ENCODE data around the gene DYRK1A. TPM values are rescaled to one million over a fixed set of nuclear protein-coding genes. Genes with fewer than 3 reads are reported as not detected.

The DYRK1A gene
- total and polyA plus RNA-seq, 2 donors from 2014 or later: 14.5 to 78.0 TPM

DNA sequence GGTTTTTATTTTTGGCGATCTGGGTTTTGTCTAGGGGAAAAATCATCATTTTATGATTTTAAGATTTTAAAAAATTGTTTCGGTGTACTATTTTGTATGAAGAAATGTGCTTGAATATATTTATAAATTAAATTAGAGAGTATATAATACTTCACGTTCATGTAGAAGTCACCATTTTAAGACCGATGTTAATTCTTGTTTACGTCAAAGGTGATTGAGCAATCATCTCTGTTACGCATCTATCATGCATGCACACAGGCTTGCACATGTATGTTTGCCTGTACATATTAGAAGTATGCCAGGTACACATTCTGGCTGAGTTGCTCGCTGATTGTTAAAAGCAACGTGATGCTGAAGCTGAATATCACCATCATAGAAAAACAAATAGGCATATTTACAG lies 54.7 kb downstream of the DYRK1A start:
- Histone ChIP-seq H3K27me3 (ENCODE audit: control insufficient read depth, insufficient read depth, low read length) (no peaks in the 10 kb centered on the region), H3K9ac (ENCODE audit: low read length in 3 of 3) (no peak overlapping the region), H3K4me3 (ENCODE audit: low read length in 3 of 3) (no peak overlapping the region), H3K4me1 (ENCODE audit: control insufficient read depth in 2 of 3, insufficient read depth in 2 of 3, low read depth in 1 of 3, low read length in 3 of 3) (peaks cover 0 to 2% (median 0%) of the 10 kb centered on the region in 3 donors), H3K27ac (ENCODE audit: low read depth in 2 of 2, low read length in 2 of 2) (no peak overlapping the region), H3K9me3 (ENCODE audit: control insufficient read depth in 2 of 3, insufficient read depth in 1 of 3, low read length in 3 of 3) (no peaks in the 10 kb centered on the region), H3K36me3 (ENCODE audit: control insufficient read depth in 2 of 3, insufficient read depth in 3 of 3, low read length in 3 of 3) (no peaks in the 10 kb centered on the region)
- intact Hi-C loops (cut with DNase I): no loop called here
- DNase-seq (no peak), FAIRE-seq (no peak)
- TF ChIP-seq, protein P1, sequence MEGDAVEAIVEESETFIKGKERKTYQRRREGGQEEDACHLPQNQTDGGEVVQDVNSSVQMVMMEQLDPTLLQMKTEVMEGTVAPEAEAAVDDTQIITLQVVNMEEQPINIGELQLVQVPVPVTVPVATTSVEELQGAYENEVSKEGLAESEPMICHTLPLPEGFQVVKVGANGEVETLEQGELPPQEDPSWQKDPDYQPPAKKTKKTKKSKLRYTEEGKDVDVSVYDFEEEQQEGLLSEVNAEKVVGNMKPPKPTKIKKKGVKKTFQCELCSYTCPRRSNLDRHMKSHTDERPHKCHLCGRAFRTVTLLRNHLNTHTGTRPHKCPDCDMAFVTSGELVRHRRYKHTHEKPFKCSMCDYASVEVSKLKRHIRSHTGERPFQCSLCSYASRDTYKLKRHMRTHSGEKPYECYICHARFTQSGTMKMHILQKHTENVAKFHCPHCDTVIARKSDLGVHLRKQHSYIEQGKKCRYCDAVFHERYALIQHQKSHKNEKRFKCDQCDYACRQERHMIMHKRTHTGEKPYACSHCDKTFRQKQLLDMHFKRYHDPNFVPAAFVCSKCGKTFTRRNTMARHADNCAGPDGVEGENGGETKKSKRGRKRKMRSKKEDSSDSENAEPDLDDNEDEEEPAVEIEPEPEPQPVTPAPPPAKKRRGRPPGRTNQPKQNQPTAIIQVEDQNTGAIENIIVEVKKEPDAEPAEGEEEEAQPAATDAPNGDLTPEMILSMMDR (IDR thresholded peaks at IDR 0.05; ENCODE audit: borderline replicate concordance, extremely low read depth, insufficient read depth): no peak

DNA sequence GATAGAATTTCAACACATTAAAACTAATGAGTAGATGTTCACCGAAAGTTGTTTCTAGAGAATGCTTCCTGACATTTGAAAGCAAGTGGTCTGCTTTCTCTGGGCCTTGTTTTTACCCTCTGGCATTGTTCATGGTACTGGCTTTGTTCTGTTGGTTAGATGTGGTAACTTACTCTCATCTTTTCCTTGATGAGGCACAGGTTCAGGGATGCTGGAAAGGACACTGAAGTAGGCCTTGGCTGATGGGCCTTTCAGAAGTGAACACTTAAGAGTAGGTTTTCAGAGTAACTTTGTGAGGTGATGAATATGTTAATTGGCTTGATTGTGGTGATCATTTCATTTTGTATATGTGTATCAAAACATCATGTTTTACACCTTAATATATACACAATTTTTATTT lies 55.8 kb downstream of the DYRK1A start:
- Histone ChIP-seq H3K27ac (ENCODE audit: low read depth in 2 of 2, low read length in 2 of 2) (no peak overlapping the region), H3K4me3 (ENCODE audit: low read length in 3 of 3) (no peak overlapping the region), H3K9me3 (ENCODE audit: control insufficient read depth in 2 of 3, insufficient read depth in 1 of 3, low read length in 3 of 3) (no peaks in the 10 kb centered on the region), H3K27me3 (ENCODE audit: control insufficient read depth, insufficient read depth, low read length) (no peaks in the 10 kb centered on the region), H3K4me1 (ENCODE audit: control insufficient read depth in 2 of 3, insufficient read depth in 2 of 3, low read depth in 1 of 3, low read length in 3 of 3) (peaks cover 0 to 2% (median 0%) of the 10 kb centered on the region in 3 donors), H3K9ac (ENCODE audit: low read length in 3 of 3) (no peak overlapping the region), H3K36me3 (ENCODE audit: control insufficient read depth in 2 of 3, insufficient read depth in 3 of 3, low read length in 3 of 3) (no peaks in the 10 kb centered on the region)
- TF ChIP-seq, protein P1 (IDR thresholded peaks at IDR 0.05; ENCODE audit: borderline replicate concordance, extremely low read depth, insufficient read depth): no peak
- intact Hi-C loops (cut with DNase I): no loop called here
- FAIRE-seq: no peak
- no peak for DNase-seq

DNA sequence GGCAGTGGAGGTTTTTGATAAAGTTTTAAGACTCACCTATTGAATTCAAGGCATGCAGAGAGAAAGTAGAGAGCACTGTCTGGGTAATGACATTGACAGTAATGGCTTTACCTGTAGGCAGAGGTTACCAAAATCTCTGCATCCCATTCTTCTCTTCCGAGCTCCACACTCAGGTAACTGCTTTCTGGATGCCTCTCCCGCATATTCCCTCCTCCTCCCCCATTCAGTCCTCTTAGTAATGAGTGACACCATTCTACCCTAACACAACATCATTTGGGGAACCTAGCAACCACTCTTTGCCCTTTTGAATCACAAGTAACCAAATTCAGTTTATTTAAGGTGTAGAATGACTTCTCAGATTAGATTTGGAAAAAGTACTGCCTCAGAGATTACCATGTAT lies 56.5 kb downstream of the DYRK1A start:
- Histone ChIP-seq H3K9me3 (ENCODE audit: control insufficient read depth in 2 of 3, insufficient read depth in 1 of 3, low read length in 3 of 3) (no peaks in the 10 kb centered on the region), H3K36me3 (ENCODE audit: control insufficient read depth in 2 of 3, insufficient read depth in 3 of 3, low read length in 3 of 3) (peaks cover 0 to 2% (median 0%) of the 10 kb centered on the region in 3 donors), H3K27me3 (ENCODE audit: control insufficient read depth, insufficient read depth, low read length) (no peaks in the 10 kb centered on the region), H3K4me3 (ENCODE audit: low read length in 3 of 3) (no peak overlapping the region), H3K9ac (ENCODE audit: low read length in 3 of 3) (no peak overlapping the region), H3K27ac (ENCODE audit: low read depth in 2 of 2, low read length in 2 of 2) (no peak overlapping the region), H3K4me1 (ENCODE audit: control insufficient read depth in 2 of 3, insufficient read depth in 2 of 3, low read depth in 1 of 3, low read length in 3 of 3) (peaks cover 0 to 2% (median 0%) of the 10 kb centered on the region in 3 donors)
- intact Hi-C loops (cut with DNase I): no loop called here
- DNase-seq (no peak), FAIRE-seq (no peak)
- TF ChIP-seq, protein P1 (IDR thresholded peaks at IDR 0.05; ENCODE audit: borderline replicate concordance, extremely low read depth, insufficient read depth): no peak

DNA sequence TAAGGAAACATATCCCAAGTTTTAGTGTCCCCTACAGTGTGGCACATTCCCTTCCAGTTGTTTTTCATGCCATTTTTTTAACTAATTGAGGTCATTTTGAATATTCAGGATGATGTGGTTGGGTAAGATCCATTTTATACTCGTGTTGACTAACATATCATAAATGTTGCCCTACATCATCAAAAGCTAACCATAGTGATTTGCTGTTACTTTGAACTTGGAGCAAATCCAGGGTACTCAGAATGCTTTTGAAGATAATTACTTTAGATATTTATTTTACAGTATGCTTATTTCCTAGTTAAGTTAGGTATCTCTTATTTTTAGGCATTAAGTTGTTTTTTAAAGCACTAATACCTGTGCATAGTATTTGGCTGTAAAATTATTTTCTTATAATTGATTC lies 57.8 kb downstream of the DYRK1A start:
- Histone ChIP-seq H3K36me3 (ENCODE audit: control insufficient read depth in 2 of 3, insufficient read depth in 3 of 3, low read length in 3 of 3) (peaks cover 0 to 2% (median 0%) of the 10 kb centered on the region in 3 donors), H3K27me3 (ENCODE audit: control insufficient read depth, insufficient read depth, low read length) (no peaks in the 10 kb centered on the region), H3K4me3 (ENCODE audit: low read length in 3 of 3) (no peak overlapping the region), H3K9ac (ENCODE audit: low read length in 3 of 3) (no peak overlapping the region), H3K9me3 (ENCODE audit: control insufficient read depth in 2 of 3, insufficient read depth in 1 of 3, low read length in 3 of 3) (no peaks in the 10 kb centered on the region), H3K4me1 (ENCODE audit: control insufficient read depth in 2 of 3, insufficient read depth in 2 of 3, low read depth in 1 of 3, low read length in 3 of 3) (peaks cover 0 to 2% (median 0%) of the 10 kb centered on the region in 3 donors), H3K27ac (ENCODE audit: low read depth in 2 of 2, low read length in 2 of 2) (no peak overlapping the region)
- no peak for DNase-seq
- intact Hi-C loops (cut with DNase I): no loop called here
- no peak for FAIRE-seq
- TF ChIP-seq, protein P1 (IDR thresholded peaks at IDR 0.05; ENCODE audit: borderline replicate concordance, extremely low read depth, insufficient read depth): no peak

Measured in kidney (tissue), 14 donors.